Peyer's patch (tissue), 4 donors: ENCODE data around the gene SGCB.

Experiments used
- POLR2A ChIP-seq, 2 donors: fragments of 450-650 bp; IDR thresholded peaks; one replicate each; pipeline ENCODE4 v1.5.1; 2017; ENCODE audit warnings: antibody characterized with exemption in 2 of 2, mild to moderate bottlenecking in 2 of 2, moderate library complexity in 2 of 2
- TF ChIP-seq, protein P1 (sequence below), 6 experiments: fragments of 450-650 bp in 4 of 6; fragments of 200-600 bp in 2 of 6; sonication (generic) in 1 of 6; IDR thresholded peaks; one replicate each; pipeline ENCODE4 v1.5.1; 2017 to 2019; ENCODE audit warnings: antibody characterized with exemption in 6 of 6, mild to moderate bottlenecking in 3 of 6, moderate library complexity in 1 of 6

DNA sequence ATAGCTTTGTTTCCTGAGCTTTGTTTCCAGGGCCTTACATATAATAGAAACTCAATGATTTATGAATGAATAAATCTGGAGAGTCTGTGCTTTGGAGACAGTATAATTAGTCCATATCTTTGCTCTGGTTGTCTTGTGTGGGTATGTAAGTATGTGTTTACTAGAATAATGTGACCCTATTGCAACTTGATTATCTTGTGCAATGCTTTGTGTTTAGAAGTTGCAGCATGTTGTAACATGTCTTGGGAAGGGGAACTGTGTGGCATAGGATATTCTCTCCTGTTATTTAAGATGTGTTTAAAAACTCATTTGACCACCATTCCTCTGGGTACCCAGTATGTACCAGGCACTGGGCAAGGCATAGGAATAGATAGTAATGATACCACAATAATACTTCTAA lies 19.1 kb upstream of the SGCB start:
- TF ChIP-seq, protein P1, sequence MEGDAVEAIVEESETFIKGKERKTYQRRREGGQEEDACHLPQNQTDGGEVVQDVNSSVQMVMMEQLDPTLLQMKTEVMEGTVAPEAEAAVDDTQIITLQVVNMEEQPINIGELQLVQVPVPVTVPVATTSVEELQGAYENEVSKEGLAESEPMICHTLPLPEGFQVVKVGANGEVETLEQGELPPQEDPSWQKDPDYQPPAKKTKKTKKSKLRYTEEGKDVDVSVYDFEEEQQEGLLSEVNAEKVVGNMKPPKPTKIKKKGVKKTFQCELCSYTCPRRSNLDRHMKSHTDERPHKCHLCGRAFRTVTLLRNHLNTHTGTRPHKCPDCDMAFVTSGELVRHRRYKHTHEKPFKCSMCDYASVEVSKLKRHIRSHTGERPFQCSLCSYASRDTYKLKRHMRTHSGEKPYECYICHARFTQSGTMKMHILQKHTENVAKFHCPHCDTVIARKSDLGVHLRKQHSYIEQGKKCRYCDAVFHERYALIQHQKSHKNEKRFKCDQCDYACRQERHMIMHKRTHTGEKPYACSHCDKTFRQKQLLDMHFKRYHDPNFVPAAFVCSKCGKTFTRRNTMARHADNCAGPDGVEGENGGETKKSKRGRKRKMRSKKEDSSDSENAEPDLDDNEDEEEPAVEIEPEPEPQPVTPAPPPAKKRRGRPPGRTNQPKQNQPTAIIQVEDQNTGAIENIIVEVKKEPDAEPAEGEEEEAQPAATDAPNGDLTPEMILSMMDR (IDR thresholded peaks at IDR 0.05) = no peak
- TF ChIP-seq POLR2A (IDR thresholded peaks at IDR 0.05) = no peak
